Mammary epithelial cell (primary cell): ENCODE results near the gene SMOC1.

Experiments
- EZH2 ChIP-seq: IDR thresholded peaks from 2 replicates; pipeline ENCODE4 v1.6.1; 2012; ENCODE audit warnings: low read length, inconsistent platforms, borderline replicate concordance
- TF ChIP-seq, protein P1 (sequence below), 2 donors: IDR thresholded peaks in 1 of 2; conservative IDR thresholded peaks in 1 of 2; 2 replicates each; pipeline ENCODE4 v1.5.1; 2011 to 2012; ENCODE audit warnings: inconsistent platforms in 2 of 2, low read length in 2 of 2, mild to moderate bottlenecking in 2 of 2, control low read depth in 1 of 2, low read depth in 1 of 2; ENCODE audit not compliant: insufficient read depth in 1 of 2; ENCODE audit errors: extremely low read depth in 1 of 2

DNA sequence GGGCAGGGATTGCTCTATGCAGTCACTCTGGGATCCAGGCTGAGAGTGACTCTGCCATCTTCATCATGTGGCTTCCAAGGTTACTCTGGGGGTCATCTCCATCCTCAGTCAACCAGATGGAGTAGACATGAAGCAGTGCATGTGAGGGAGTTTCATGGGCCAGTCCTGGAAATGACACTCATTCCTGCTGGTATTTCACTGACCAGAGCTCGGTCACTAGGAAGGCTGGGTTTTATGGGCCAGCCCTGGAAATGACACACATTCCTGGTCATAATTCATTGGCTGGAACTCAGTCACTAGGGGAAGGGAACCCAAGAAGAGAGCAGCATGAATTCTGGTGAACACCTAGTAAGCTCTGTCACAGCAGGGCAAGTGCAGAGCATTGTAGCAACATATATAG is 144.7 kb downstream of the SMOC1 start:
- TF ChIP-seq, protein P1, sequence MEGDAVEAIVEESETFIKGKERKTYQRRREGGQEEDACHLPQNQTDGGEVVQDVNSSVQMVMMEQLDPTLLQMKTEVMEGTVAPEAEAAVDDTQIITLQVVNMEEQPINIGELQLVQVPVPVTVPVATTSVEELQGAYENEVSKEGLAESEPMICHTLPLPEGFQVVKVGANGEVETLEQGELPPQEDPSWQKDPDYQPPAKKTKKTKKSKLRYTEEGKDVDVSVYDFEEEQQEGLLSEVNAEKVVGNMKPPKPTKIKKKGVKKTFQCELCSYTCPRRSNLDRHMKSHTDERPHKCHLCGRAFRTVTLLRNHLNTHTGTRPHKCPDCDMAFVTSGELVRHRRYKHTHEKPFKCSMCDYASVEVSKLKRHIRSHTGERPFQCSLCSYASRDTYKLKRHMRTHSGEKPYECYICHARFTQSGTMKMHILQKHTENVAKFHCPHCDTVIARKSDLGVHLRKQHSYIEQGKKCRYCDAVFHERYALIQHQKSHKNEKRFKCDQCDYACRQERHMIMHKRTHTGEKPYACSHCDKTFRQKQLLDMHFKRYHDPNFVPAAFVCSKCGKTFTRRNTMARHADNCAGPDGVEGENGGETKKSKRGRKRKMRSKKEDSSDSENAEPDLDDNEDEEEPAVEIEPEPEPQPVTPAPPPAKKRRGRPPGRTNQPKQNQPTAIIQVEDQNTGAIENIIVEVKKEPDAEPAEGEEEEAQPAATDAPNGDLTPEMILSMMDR (conservative IDR thresholded peaks at IDR 0.05 in 1 of 2, IDR thresholded peaks at IDR 0.05 in 1 of 2; ENCODE audit: extremely low read depth in 1 of 2, insufficient read depth in 1 of 2, low read depth in 1 of 2, low read length in 2 of 2), result no peak
- no peak for TF ChIP-seq EZH2
